CD4-positive, alpha-beta memory T cell (primary cell): ENCODE data around the gene RAB33A. TPM values are rescaled to one million over a fixed set of nuclear protein-coding genes. Genes with fewer than 3 reads are reported as not detected.

Source experiments
- CTCF ChIA-PET: fragments of 350-600 bp; sonication (Branson Sonifier 250); formaldehyde crosslinking; loops from one replicate; lab custom pipeline; 2021; ENCODE audit warnings: inconsistent platforms; ENCODE audit not compliant: partially characterized antibody; lab: Charles Lee
- POLR2A ChIA-PET: fragments of 350-600 bp; sonication (Branson Sonifier 250); formaldehyde crosslinking; loops from one replicate; lab custom pipeline; 2021; ENCODE audit not compliant: partially characterized antibody; lab: Charles Lee
- DNase-seq, 5 donors: peaks; one replicate each; pipeline versions ENCODE4 v3.0.0 to v3.0.0-alpha.2; 2020 to 2022; ENCODE audit warnings: mixed read lengths in 1 of 5
- H3K27ac ChIP-seq: one replicate; pipeline ENCODE4 v1.7.0; 2013; ENCODE audit warnings: low read depth, low read length
- H3K27me3 ChIP-seq: 2 replicates; pipeline ENCODE4 v1.7.0; 2013; ENCODE audit warnings: mild to moderate bottlenecking, low read length, moderate library complexity; ENCODE audit not compliant: insufficient read depth
- H3K36me3 ChIP-seq: 2 replicates; pipeline ENCODE4 v1.7.0; 2013; ENCODE audit warnings: mild to moderate bottlenecking, low read length, moderate library complexity; ENCODE audit not compliant: insufficient read depth
- H3K4me1 ChIP-seq: 2 replicates; pipeline ENCODE4 v1.7.0; 2013; ENCODE audit warnings: mild to moderate bottlenecking, low read length, moderate library complexity; ENCODE audit not compliant: insufficient read depth
- H3K4me3 ChIP-seq, 2 donors: one replicate each; pipeline ENCODE4 v1.7.0; 2013; ENCODE audit warnings: low read length in 2 of 2, mild to moderate bottlenecking in 1 of 2
- H3K9me3 ChIP-seq, 2 donors: one replicate each; pipeline ENCODE4 v1.7.0; 2013; ENCODE audit warnings: low read length in 2 of 2, control low read depth in 1 of 2; ENCODE audit not compliant: control insufficient read depth in 1 of 2
- H3K27ac Mint-ChIP-seq, 7 donors: one replicate each; pipeline ENCODE4 v1.8.0; 2020 to 2021; ENCODE audit warnings: mixed read lengths in 7 of 7, mild to moderate bottlenecking in 6 of 7, inconsistent platforms in 3 of 7, moderate library complexity in 3 of 7
- H3K27me3 Mint-ChIP-seq, 2 donors: one replicate each; pipeline ENCODE4 v1.8.0; 2020 to 2021; ENCODE audit warnings: mixed read lengths in 2 of 2
- H3K36me3 Mint-ChIP-seq, 2 donors: one replicate each; pipeline ENCODE4 v1.8.0; 2020 to 2021; ENCODE audit warnings: mixed read lengths in 2 of 2, inconsistent platforms in 1 of 2, mild to moderate bottlenecking in 1 of 2
- H3K4me1 Mint-ChIP-seq, 4 donors: one replicate each; pipeline ENCODE4 v1.8.0; 2020 to 2021; ENCODE audit warnings: mixed read lengths in 4 of 4, mild to moderate bottlenecking in 1 of 4
- H3K4me3 Mint-ChIP-seq, 8 donors: one replicate each; pipeline ENCODE4 v1.8.0; 2020 to 2021; ENCODE audit warnings: mixed read lengths in 8 of 8, mild to moderate bottlenecking in 7 of 8, moderate library complexity in 6 of 8, inconsistent platforms in 3 of 8
- H3K9me3 Mint-ChIP-seq, 8 donors: one replicate each; pipeline ENCODE4 v1.8.0; 2020 to 2021; ENCODE audit warnings: mixed read lengths in 8 of 8, mild to moderate bottlenecking in 5 of 8, inconsistent platforms in 3 of 8, moderate library complexity in 1 of 8
- intact Hi-C: fragments of 100-400 bp; cut with micrococcal nuclease; formaldehyde crosslinking; loops from one replicate; pipeline ENCODE4 v1.15.1; 2023
- polyA plus RNA-seq, 2 donors: library from polyadenylated mRNA; unstranded; fragments of 300-500 nt; fragmentation: Illumina TruSeq; gene quantifications; one replicate each; pipeline ENCODE4 v1.2.3, GENCODE V29; 2021
- total RNA-seq, 2 experiments: library from RNA; stranded (reverse); gene quantifications; one replicate each; pipeline ENCODE4 v1.2.3, GENCODE V29; 2021

Gene RAB33A
- total and polyA plus RNA-seq, 4 experiments from 2014 or later: 5.6 to 10.1 (median 9.9) TPM

GRCh38 chrX:130170752-130171445 is 863 bp upstream of the RAB33A start:
- Mint-ChIP-seq H3K27me3 (no peaks in the 10 kb centered on the region), H3K36me3 (peaks cover 0 to 8% of the 10 kb centered on the region in 2 donors), H3K27ac (peak overlapping the region; percentile 85 to 92 (median 88)), H3K4me1 (peaks cover 14 to 57% (median 24%) of the 10 kb centered on the region in 4 donors), H3K9me3 (no peaks in the 10 kb centered on the region), H3K4me3 (peak overlapping the region; percentile 87 to 93 (median 92))
- peaks cover 27% of the 10 kb centered on the region for H3K4me1 ChIP-seq
- ChIA-PET POLR2A (interaction anchor here (0.7 to 4.0 kb wide), 15 partner anchors 9 to 190 kb away, joined by 3 to 28 read pairs (median 5); no protein-coding TSS in a partner anchor), CTCF (interaction anchor here (0.8 to 3.9 kb wide), 5 partner anchors 21 to 90 kb away, joined by 3 to 24 read pairs (median 3); no protein-coding TSS in a partner anchor)
- DNase-seq: peak; percentile 50 to 72 (median 55)
- H3K9me3 ChIP-seq: no peaks in the 10 kb centered on the region
- H3K36me3 ChIP-seq: no peaks in the 10 kb centered on the region
- no peaks in the 10 kb centered on the region for H3K27me3 ChIP-seq
- peak overlapping the region; percentile 17 to 58 for H3K4me3 ChIP-seq
- intact Hi-C loops: loop anchor here (2.0 kb wide), 1 partner anchor 88 kb away; no protein-coding TSS in a partner anchor
- H3K27ac ChIP-seq: peak overlapping the region; percentile 61

- H3K4me1 Mint-ChIP-seq: peaks cover 18 to 59% (median 28%) of the 10 kb centered on the region in 4 donors
- H3K4me3 ChIP-seq: peak overlapping the region; percentile 58 to 78
- ChIA-PET CTCF (interaction anchor here (1.0 to 3.9 kb wide), 3 partner anchors 52 to 92 kb away, joined by 3 to 24 read pairs (median 3); no protein-coding TSS in a partner anchor), POLR2A (interaction anchor here (1.0 to 4.0 kb wide), 12 partner anchors 7 to 90 kb away, joined by 3 to 28 read pairs (median 6); no protein-coding TSS in a partner anchor)
- no peaks in the 10 kb centered on the region for H3K9me3 ChIP-seq
- peaks cover 0 to 10% of the 10 kb centered on the region in 2 donors for H3K36me3 Mint-ChIP-seq
- H3K4me3 Mint-ChIP-seq: peak overlapping the region; percentile 87 to 93 (median 92)
- no peaks in the 10 kb centered on the region for H3K27me3 ChIP-seq
- intact Hi-C loops: no loop called here
- peak overlapping the region; percentile 74 to 93 (median 87) for H3K27ac Mint-ChIP-seq
- no peaks in the 10 kb centered on the region for H3K27me3 Mint-ChIP-seq
- no peaks in the 10 kb centered on the region for H3K36me3 ChIP-seq
- peak overlapping the region; percentile 61 for H3K27ac ChIP-seq
- DNase-seq: no peak
- peaks cover 34% of the 10 kb centered on the region for H3K4me1 ChIP-seq
- no peaks in the 10 kb centered on the region for H3K9me3 Mint-ChIP-seq
Measured at GRCh38 chrX:130172127-130172845, 524 bp downstream of the RAB33A start.

- no peak for DNase-seq
- H3K27ac ChIP-seq: peak overlapping the region; percentile 61
- peaks cover 23 to 67% (median 32%) of the 10 kb centered on the region in 4 donors for H3K4me1 Mint-ChIP-seq
Measured at GRCh38 chrX:130173190-130173895, 1.6 kb downstream of the RAB33A start.

GRCh38 chrX:130174045-130174704 is 2.4 kb downstream of the RAB33A start:
- POLR2A ChIA-PET: interaction anchor here (0.7 to 4.0 kb wide), 3 partner anchors 11 to 87 kb away, joined by 4 to 28 read pairs (median 7); no protein-coding TSS in a partner anchor
- Mint-ChIP-seq H3K4me3 (peak overlapping the region; percentile 87 to 93 (median 92)), H3K27ac (peak overlapping the region; percentile 63 to 93 (median 86)), H3K36me3 (peaks cover 4 to 13% of the 10 kb centered on the region in 2 donors), H3K4me1 (peaks cover 23 to 67% (median 32%) of the 10 kb centered on the region in 4 donors), H3K9me3 (no peaks in the 10 kb centered on the region), H3K27me3 (no peaks in the 10 kb centered on the region)
- DNase-seq: no peak
- no peaks in the 10 kb centered on the region for H3K9me3 ChIP-seq
- peak overlapping the region; percentile 61 for H3K27ac ChIP-seq
- H3K36me3 ChIP-seq: no peaks in the 10 kb centered on the region
- H3K4me1 ChIP-seq: peaks cover 42% of the 10 kb centered on the region
- intact Hi-C loops: no loop called here
- H3K27me3 ChIP-seq: no peaks in the 10 kb centered on the region
- peak overlapping the region; percentile 12 to 22 for H3K4me3 ChIP-seq
- CTCF ChIA-PET: interaction anchor here (0.7 to 2.4 kb wide), 4 partner anchors 18 to 564 kb away, joined by 3 to 14 read pairs (median 9); no protein-coding TSS in a partner anchor

More at GRCh38 chrX:130173190-130173895, 1.6 kb downstream of the RAB33A start:
- Mint-ChIP-seq H3K9me3 (no peaks in the 10 kb centered on the region), H3K27me3 (no peaks in the 10 kb centered on the region), H3K36me3 (peaks cover 4 to 13% of the 10 kb centered on the region in 2 donors), H3K4me3 (peak overlapping the region; percentile 87 to 93 (median 92)), H3K27ac (peak overlapping the region; percentile 63 to 93 (median 87))
- no peaks in the 10 kb centered on the region for H3K9me3 ChIP-seq
- POLR2A ChIA-PET: interaction anchor here (1.4 to 4.0 kb wide), 3 partner anchors 12 to 86 kb away, joined by 3 to 28 read pairs (median 7); no protein-coding TSS in a partner anchor
- H3K4me3 ChIP-seq: peak overlapping the region; percentile 12 to 58
- intact Hi-C loops: loop anchor here (1.0 kb wide), 1 partner anchor 8 kb away; the partner anchor contains the start of gene AIFM1
- no peaks in the 10 kb centered on the region for H3K36me3 ChIP-seq
- H3K4me1 ChIP-seq: peaks cover 39% of the 10 kb centered on the region
- CTCF ChIA-PET: interaction anchor here (1.7 to 3.9 kb wide), 3 partner anchors 19 to 93 kb away, joined by 12 to 24 read pairs (median 14); no protein-coding TSS in a partner anchor
- no peaks in the 10 kb centered on the region for H3K27me3 ChIP-seq

GRCh38 chrX:130174937-130175336 is 3.2 kb downstream of the RAB33A start:
- no peaks in the 10 kb centered on the region for H3K36me3 ChIP-seq
- no peak overlapping the region for H3K4me3 ChIP-seq
- Mint-ChIP-seq H3K36me3 (peaks cover 8 to 19% of the 10 kb centered on the region in 2 donors), H3K9me3 (no peaks in the 10 kb centered on the region), H3K4me1 (peaks cover 26 to 73% (median 36%) of the 10 kb centered on the region in 4 donors), H3K27ac (peak overlapping the region in 4 of 7 donors; percentile 11 to 91 (median 58)), H3K27me3 (no peaks in the 10 kb centered on the region), H3K4me3 (peak overlapping the region in 4 of 8 donors; percentile 14 to 91 (median 88))
- no peak overlapping the region for H3K27ac ChIP-seq
- CTCF ChIA-PET: interaction anchor here (1.7 to 2.4 kb wide), 3 partner anchors 18 to 114 kb away, joined by 6 to 14 read pairs (median 12); no protein-coding TSS in a partner anchor
- peaks cover 46% of the 10 kb centered on the region for H3K4me1 ChIP-seq
- H3K9me3 ChIP-seq: no peaks in the 10 kb centered on the region
- H3K27me3 ChIP-seq: no peaks in the 10 kb centered on the region
- POLR2A ChIA-PET: no interaction called here
- no peak for DNase-seq
- intact Hi-C loops: no loop called here

- Mint-ChIP-seq H3K27ac (peak overlapping the region in 5 of 7 donors; percentile 29 to 87 (median 59)), H3K4me3 (peak overlapping the region in 6 of 8 donors; percentile 0 to 71 (median 17)), H3K9me3 (no peaks in the 10 kb centered on the region), H3K36me3 (peaks cover 8 to 17% of the 10 kb centered on the region in 2 donors), H3K27me3 (no peaks in the 10 kb centered on the region), H3K4me1 (peaks cover 26 to 62% (median 37%) of the 10 kb centered on the region in 4 donors)
- H3K9me3 ChIP-seq: no peaks in the 10 kb centered on the region
- H3K4me1 ChIP-seq: peaks cover 46% of the 10 kb centered on the region
- CTCF ChIA-PET: interaction anchor here (2.4 kb wide), 1 partner anchor 116 kb away, joined by 6 read pairs; no protein-coding TSS in a partner anchor
- H3K4me3 ChIP-seq: no peak overlapping the region
- DNase-seq: no peak
- H3K27me3 ChIP-seq: no peaks in the 10 kb centered on the region
- H3K36me3 ChIP-seq: no peaks in the 10 kb centered on the region
- POLR2A ChIA-PET: interaction anchor here (1.1 kb wide), 1 partner anchor 11 kb away, joined by 4 read pairs; the partner anchor contains the start of gene AIFM1
- intact Hi-C loops: no loop called here
- no peak overlapping the region for H3K27ac ChIP-seq
Measured at GRCh38 chrX:130176354-130176776, 4.6 kb downstream of the RAB33A start.
